ENCODE measurements around the gene TMEM14B. TPM values are rescaled to one million over a fixed set of nuclear protein-coding genes. Genes with fewer than 3 reads are reported as not detected.

The TMEM14B gene
- total RNA-seq, 1 experiment from 2014 or later: 91.4 TPM

Other genes with a start within 250 kb of the TMEM14B start
- 0.32 and 0.63 TPM in 2 replicates for gene GCNT2, start 226.5 kb upstream of the TMEM14B start, total RNA-seq (2014; rRNA removed)
- gene C6orf52, start 53.2 kb upstream of the TMEM14B start, total RNA-seq (2014; rRNA removed): not detected in 2 replicates
- gene PAK1IP1, start 52.8 kb upstream of the TMEM14B start, total RNA-seq (2014; rRNA removed): 28.1 and 32.2 TPM in 2 replicates
- 165 and 197 TPM in 2 replicates for gene TMEM14C, start 24.7 kb upstream of the TMEM14B start, total RNA-seq (2014; rRNA removed)
- gene MAK, start 90.7 kb downstream of the TMEM14B start, total RNA-seq (2014; rRNA removed): not detected in 2 replicates
- not detected in 2 replicates for gene GCM2, start 134.2 kb downstream of the TMEM14B start, total RNA-seq (2014; rRNA removed)
- gene SYCP2L, start 139.2 kb downstream of the TMEM14B start, total RNA-seq (2014; rRNA removed): 0.06 TPM in 1 of 2 replicates, not detected in the other